Measurements from ENCODE around the gene SLC45A3.
"Not testable (repeated sequence)": the region's sequence is repeated elsewhere in the genome, so short reads cannot be mapped to it uniquely, and the experiment has no call there.

Gene SLC45A3

DNA sequence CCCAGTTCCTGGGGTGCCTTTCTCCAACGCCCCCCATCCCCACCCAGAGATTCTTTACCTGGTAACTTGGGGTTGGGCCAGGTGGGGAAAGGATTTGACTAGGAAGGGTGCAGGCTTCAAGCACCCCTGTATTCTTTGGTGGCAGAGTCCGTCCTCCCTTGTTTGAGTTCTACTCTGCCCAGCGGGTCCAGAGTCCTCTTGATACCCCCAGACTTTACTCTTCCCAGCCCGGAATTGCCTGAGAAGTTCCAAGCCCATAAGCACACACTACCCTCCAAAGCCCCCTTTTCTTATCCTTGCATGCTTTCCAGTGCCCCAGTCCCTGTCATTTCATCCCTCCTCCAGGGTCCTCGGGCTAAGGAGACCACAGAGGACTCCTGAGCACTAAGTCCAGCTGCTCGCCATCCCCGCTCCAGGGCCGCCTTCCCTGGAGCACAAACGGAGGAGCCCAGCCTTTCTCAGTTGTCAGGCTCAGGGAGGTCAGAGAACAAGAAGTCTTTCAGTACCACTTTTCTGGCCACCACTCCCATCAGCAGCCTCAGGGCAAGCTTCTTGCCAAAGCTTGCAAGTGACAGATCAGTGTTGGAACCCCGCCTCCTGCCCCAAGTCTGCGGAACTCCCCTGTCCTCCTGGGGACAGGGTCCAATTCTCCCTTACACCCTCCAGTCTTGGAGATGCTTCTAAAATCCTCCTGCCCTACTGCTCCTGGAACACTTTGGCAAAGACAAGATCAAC lies 12.2 kb downstream of the SLC45A3 start:
- no peak for DNase-seq

- DNase-seq = no peak
Observed at GRCh38 chr1:205666372-205667166, 13.7 kb downstream of the SLC45A3 start.

DNA sequence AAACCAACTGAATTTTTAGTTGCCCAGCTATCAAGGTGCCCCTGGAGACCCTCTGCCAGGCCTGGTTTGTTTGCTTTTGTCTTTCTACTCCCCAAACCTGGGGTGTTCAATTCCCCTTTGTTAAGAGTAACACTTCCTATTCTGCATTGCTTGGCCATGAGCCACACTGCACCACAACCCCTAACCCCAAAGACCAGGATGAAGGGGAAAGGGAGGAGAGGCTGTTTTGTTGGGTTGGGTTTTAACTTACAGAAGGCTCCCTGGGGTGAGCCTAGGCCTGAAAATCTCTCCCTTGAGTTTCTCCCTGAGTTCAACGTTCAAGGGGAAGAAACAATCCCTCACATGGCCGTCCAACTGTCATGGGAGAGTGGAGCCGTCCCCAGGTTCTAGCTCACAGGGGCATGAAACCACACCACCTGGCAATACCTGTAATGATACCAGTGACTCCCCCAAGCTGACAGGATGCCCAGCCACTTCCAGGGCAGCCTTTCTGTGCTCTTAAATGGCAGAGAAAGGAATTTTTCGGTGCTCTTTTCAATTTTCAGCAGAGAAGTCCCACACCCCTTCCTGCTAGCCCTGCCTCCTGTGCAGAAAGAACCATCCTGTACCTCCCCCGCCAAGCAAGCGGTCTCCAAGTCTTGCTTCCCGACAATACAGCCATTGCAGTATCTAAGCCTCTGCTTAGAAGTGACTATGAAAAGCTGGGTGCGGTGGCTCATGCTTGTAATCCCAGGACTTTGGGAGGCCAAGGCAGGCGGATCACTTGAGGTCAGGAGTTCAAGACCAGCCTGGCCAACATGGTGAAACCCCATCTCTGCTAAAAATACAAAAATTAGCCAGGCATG lies 14.9 kb downstream of the SLC45A3 start:
- no peak for DNase-seq

GRCh38 chr1:205664399-205665017 lies 15.8 kb downstream of the SLC45A3 start:
- DNase-seq = no peak

DNA sequence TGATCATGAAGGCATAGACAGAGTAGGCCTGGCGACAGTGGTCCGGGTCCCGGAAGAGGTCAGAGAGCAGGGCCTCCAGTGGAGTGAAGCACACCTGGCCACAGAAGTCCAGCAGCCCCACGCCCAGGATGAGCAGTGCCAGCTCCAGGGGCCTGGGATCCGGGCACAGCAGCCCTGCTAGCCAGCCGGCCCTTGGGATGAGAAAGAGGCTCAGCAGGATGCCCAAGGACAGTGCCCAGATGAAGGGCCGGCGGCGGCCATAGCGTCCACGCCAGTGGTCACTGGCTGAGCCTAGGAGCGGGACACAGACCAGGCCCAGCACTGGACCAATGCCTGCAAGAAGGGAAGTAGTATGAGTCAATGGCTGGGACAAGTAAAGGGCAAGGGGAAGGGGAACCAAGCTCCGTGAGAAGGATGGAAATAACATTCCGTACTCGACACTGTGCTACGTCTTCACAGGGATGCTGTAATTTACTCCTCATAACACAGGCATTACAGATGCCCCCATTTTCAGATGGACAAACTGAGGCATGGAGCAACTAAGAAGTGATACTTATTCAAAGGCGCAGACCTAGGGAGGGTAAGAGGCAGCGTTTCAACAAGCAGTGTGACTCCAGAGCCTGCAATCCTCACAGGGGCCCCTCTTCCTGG lies 16.9 kb downstream of the SLC45A3 start:
- DNase-seq = no peak

- no peak for DNase-seq
Observed at GRCh38 chr1:205662791-205663190, 17.5 kb downstream of the SLC45A3 start.

DNA sequence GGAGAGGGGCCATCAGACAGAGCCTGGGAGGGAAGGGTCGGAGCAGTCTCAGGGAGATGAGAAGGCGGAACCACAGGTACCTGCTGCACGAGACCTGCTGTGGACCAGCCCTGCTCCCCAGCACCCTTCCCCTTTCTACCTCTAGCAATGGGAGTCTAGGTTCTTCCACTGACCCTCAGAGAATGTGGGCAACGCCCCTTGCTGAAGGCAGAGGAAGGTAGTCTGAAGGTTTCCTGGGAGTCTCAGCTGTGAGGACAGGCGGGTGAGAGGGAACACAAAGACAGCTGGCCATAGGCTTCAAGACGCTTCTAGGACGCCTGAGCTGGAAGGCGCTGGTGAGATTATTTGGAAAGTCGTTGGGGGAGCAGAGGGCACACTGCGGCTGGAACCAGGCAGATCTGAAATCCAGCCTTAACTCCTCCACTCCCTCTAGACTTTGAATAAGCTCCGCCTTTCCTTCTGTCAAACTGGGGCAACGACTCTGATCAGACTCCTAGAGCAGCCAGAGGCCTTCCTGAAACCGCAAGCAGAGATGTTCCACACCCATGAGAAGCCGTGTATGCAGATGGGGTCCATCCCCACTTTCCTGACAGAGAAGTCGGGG lies 18.1 kb downstream of the SLC45A3 start:
- no peak for DNase-seq

DNA sequence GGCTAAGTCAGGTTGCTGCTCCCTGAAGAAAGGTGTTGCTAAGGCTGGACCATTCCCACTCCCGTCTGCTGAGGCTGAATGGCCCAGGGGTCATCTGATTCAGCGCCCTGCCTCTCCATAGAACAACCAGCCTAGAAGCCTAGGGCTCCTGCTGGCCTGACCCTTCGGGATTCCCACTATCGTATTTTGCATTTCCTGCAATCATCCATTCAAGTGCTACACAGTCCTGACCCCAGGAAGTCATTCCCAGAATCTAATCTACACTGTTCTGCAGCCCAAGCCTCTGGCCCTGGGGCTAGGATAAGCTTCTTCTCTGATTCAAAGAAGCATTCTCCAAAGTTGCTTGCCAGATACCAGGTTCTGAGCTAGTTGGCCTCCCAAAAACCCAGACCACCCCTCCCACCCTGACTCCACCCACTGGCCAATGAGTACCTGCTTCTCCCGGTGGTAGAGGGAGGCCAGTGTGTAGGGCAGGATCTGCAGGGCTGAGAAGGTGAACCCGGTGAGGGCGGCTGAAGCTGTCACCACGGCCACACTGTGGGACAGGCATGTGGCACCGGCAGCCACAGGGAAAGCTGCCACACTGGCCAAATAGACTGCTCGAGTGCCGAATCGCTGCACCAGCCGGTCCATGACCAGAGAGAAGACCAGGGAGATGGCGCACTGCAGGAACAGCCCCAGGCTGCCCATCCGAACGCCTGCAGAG lies 18.7 kb downstream of the SLC45A3 start:
- DNase-seq = no peak

DNA sequence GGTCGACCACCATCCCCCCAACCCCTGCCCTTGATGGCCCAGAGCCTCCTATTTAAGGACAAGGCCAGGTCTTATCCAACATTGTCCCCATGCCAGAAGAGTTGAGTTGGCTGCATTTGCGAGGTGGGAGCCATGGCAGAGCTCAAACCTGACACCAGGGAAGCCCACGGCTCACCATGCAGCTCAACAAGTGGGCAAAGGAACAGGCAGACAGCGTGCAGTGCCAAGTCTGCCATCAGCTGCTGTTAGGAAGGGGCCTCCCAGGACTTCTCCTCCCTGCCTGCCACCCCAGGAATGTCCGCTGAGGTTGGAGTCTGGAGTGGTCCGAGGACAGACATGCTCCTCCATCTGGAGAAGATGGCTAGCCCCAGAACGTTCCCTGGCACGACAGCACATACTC lies 19.9 kb downstream of the SLC45A3 start:
- DNase-seq = no peak

DNA sequence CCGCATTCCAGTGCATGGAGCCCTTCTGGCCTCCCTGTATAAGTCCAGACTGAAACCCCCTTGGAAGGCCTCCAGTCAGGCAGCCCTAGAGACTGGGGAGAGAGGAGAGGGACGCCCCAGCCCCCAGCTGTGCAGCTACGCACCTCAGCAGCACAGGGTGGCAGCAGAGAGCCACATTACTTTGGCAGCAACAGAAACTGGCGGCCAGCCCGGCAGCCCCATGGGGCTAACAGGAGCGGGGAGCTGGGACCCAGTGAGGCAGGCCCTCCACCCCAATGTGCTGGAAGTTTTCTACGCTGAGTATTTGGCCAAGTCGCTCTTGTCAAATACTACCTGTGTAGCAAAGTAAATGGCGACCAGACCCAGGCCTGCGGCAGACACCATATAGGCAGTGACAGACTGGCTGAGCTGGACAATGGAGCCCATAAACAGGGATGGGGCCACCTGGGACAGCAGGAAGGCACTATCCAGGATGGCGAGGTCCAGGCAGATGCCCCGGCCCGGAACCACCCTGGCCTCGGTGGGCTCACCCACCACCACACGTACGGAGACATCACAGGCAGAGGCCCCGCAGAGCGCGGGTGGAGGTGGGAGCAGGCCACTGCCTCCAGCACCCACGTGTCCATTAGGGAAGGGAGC lies 21.2 kb downstream of the SLC45A3 start:
- peak; percentile 64 for DNase-seq

- peak; percentile 59 for DNase-seq
Observed at GRCh38 chr1:205656236-205656635, 24.1 kb downstream of the SLC45A3 start.

DNA sequence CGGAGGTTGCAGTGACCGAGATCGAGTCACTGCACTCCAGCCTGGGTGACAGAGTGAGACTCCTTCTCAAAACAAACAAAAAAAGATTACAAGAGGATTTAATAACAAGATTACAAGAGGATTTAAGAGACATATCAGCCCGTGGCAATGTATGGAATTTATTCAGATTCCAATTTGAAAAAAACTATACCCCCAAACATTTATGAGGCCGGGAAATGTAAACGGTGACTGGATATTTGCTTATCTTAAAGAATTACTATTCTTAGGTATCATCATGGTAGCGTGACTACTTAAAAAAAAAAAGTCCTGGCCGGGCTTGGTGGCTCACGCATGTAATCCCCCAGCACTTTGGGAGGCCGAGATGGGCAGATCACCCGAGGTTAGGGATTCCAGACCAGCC lies 27.3 kb downstream of the SLC45A3 start:
- no peak for DNase-seq

DNA sequence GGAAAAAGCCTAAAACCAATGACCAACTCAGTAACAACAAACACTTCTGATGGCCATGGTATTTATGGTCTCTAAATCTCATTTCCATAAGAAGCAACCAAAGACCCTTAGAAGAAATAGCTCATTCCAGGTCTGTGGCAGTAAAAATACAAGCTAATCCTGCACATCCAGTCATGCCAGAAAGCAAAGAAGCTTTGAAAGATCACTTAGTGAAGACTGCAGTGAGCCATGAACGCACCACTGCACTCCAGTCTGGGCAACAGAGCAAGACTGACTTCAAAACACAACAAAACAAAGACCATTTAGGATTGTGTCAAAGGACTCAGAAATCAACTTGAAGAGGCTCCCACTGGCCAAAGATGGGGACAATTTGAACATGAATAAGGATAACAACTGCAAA lies 30.1 kb downstream of the SLC45A3 start:
- DNase-seq = no peak

DNA sequence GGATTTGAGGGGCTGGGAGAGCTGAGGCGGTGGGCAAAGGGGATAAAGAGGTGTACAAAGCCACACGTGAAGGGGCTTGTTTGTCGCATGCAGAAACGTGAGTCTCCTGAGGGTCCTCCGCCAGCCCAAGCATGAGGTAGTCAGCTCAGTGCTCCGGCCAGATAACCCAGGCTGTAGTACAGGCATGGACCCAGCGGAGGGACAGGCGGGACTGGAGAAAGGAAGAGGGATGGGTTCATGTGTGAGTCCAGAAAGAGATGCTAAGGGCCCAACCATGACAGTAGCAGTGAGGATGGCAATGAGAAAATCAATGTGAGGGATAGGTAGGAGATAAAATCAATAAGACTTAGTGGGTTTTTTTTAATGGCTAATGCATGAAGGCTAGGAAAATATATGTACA lies 34.8 kb downstream of the SLC45A3 start:
- DNase-seq = no peak

DNA sequence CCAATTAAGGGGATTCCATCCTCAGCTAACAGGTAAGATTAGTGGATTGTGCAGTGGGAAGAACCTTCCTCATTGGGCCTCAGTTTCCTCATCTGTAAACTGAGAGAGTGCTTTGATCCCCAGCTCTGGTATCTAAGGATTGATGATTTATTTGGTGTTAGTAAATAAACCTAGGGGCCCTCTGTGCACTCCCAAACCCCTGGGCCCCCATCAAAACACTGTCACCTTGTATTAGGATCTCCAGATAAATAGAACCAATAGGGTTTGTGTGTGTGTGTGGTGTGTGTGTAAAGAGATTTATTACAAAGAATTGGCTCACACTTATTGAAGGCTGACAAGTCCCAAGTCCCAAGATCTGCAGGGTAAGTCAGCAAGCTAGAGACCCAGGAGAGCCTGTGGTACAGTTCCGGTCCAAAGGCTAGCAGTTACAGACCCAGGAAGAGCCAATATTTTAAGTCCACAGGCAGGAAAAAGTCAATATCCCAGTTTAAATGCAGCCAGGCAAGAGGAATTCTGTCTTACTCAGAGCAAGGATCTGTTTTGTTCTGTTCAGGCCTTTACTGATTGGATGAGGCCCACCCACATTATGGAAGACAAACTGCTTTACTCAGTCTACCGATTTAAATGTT lies 37.5 kb downstream of the SLC45A3 start:
- no peak for DNase-seq

GRCh38 chr1:205639567-205639966 lies 40.7 kb downstream of the SLC45A3 start:
- DNase-seq = no peak

DNA sequence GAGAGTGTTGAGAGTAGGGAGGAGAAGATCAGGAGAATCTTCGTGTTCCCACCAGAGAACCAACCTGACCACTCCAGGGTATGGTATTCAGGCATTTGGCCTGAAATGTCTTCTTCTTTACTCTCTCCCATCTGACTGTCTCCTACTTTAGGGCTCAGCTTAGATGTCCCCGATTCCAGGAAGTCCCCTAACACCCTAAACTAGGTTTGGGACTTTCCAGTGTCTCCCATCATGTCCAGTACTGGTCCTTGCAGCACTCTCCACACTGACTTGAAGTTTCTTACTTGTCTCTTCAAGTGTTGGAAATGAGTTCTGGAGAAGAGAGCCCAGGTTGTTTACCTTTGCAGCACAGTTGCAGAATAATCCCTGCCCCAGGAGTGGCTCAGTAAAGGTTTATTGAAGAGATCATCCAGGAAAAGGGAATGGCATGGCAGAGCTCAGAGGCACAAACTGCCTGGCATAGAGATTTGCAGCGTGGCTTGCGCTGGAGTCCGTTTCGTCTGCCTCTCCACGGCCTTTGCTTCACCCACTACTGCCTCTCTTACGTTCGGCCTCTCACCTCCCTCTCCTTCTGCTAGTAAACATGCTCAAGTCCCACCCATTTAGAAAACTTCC lies 42.3 kb downstream of the SLC45A3 start:
- no peak for DNase-seq

DNA sequence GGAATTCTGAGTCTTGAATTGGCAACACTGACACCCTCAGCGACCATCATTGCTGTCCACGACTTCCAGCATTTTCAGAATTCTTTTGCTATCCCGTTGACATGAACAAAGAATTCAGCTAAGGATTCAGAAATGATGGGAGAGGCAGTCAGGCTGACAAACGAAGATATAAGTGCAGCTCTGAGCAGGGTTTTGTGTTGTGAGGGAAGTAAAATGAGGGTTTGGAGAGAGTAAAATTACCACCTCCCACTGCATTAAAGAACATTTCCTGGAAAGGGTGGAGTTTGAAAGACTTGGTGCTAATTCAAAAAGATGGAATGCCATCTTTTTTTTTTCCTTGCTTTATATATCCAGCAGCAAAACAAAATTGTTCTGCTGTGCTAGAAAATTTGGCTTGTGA lies 43.6 kb downstream of the SLC45A3 start:
- no peak for DNase-seq

GRCh38 chr1:205636138-205636530 lies 44.2 kb downstream of the SLC45A3 start:
- not testable (repeated sequence) for DNase-seq

DNA sequence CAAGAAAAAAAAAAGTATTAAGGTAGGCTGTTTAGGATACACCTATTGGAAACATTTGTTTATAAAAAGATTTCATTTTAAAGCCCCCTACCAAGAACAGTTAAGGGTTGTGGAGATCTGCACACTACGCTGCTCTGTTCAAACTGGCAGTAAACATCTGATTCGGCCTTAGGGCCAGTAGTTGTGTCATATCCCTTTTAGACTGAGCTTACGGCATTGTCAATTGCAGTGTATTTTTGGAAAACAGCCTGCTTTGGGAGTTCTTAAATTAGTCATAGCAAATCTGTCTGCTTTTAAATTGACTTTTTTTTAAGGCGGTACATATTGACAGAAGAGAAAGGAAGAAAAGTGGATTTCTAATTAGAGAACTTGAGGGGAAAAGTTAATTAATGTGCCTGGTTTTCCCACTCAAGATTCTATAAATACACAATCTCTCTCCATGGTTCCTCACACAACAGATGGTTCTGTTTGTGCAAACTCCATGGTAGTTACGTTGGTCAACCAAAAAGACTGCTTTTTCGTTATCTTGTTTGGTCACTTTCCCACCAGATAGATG lies 46.8 kb downstream of the SLC45A3 start:
- peak; percentile 52 for DNase-seq
